HEK293 (cell line): ENCODE measurements around the gene SUSD6.

Experiments
- CTCF ChIA-PET: fragments of 350-600 bp; formaldehyde crosslinking; extraction: SDS; loops from one replicate; lab custom pipeline; 2021; ENCODE audit warnings: antibody characterized with exemption; lab: Yijun Ruan, JAX
- POLR2A ChIA-PET: fragments of 300-600 bp; formaldehyde crosslinking; extraction: SDS; loops from one replicate; lab custom pipeline; 2020; ENCODE audit warnings: antibody characterized with exemption, inconsistent platforms; lab: Yijun Ruan, JAX
- H3K27ac ChIP-seq: fragments of 200-500 bp; sonication (Bioruptor generic); 2 replicates; pipeline ENCODE4 v1.5.1; 2014; ENCODE audit warnings: low read depth, low read length, control low read depth, inconsistent platforms; ENCODE audit errors: extremely low read depth
- H3K36me3 ChIP-seq, 2 experiments: fragments of 200-500 bp in 1 of 2; sonication (Bioruptor generic) in 1 of 2; 1 replicate in 1 of 2; 2 replicates in 1 of 2; pipeline ENCODE4 v1.5.1; 2014 to 2017; ENCODE audit warnings: inconsistent platforms in 2 of 2, low read length in 2 of 2; ENCODE audit not compliant: control insufficient read depth in 2 of 2, insufficient read depth in 1 of 2
- H3K4me1 ChIP-seq: fragments of 200-500 bp; sonication (Bioruptor generic); 2 replicates; pipeline ENCODE4 v1.5.1; 2014; ENCODE audit warnings: mild to moderate bottlenecking, low read length, inconsistent platforms; ENCODE audit not compliant: control insufficient read depth, insufficient read depth
- H3K4me3 ChIP-seq: 2 replicates; pipeline ENCODE4 v1.5.1; 2011; ENCODE audit warnings: low read depth, mild to moderate bottlenecking, control low read depth, low read length, moderate library complexity
- H3K9me3 ChIP-seq: fragments of 200-500 bp; sonication (Bioruptor generic); 2 replicates; pipeline ENCODE4 v1.5.1; 2014; ENCODE audit warnings: low read depth, low read length, inconsistent platforms; ENCODE audit not compliant: control insufficient read depth, insufficient read depth
- EGR2 ChIP-seq: fragments of 450-650 bp; formaldehyde crosslinking; IDR thresholded peaks from 2 replicates; pipeline ENCODE4 v1.5.1; 2016; ENCODE audit warnings: low read depth, missing biosample characterization, missing genetic modification characterization
- GLIS2 ChIP-seq: fragments of 450-650 bp; formaldehyde crosslinking; IDR thresholded peaks from 2 replicates; pipeline ENCODE4 v1.5.1; 2016; ENCODE audit warnings: missing biosample characterization, missing genetic modification characterization
- IKZF3 ChIP-seq: fragments of 450-650 bp; IDR thresholded peaks from 2 replicates; pipeline ENCODE4 v1.5.0; 2018; ENCODE audit warnings: missing biosample characterization, mild to moderate bottlenecking, missing genetic modification characterization, moderate library complexity
- MEIS1 ChIP-seq: sonication (generic); formaldehyde crosslinking; IDR thresholded peaks from 2 replicates; pipeline ENCODE4 v1.8.1; 2022; ENCODE audit warnings: missing genetic modification reagents, mild to moderate bottlenecking, borderline replicate concordance
- MYNN ChIP-seq: fragments of 450-650 bp; formaldehyde crosslinking; IDR thresholded peaks from 2 replicates; pipeline ENCODE4 v1.5.1; 2016; ENCODE audit warnings: missing biosample characterization, missing genetic modification characterization, borderline replicate concordance
- MZF1 ChIP-seq: fragments of 450-650 bp; formaldehyde crosslinking; IDR thresholded peaks from 2 replicates; pipeline ENCODE4 v1.5.1; 2017; ENCODE audit warnings: missing biosample characterization, missing genetic modification characterization, borderline replicate concordance
- OSR2 ChIP-seq: fragments of 450-650 bp; formaldehyde crosslinking; IDR thresholded peaks from 2 replicates; pipeline ENCODE4 v1.5.1; 2016; ENCODE audit warnings: missing biosample characterization, missing genetic modification characterization
- REPIN1 ChIP-seq: fragments of 450-650 bp; formaldehyde crosslinking; IDR thresholded peaks from 2 replicates; pipeline ENCODE4 v1.5.1; 2017; ENCODE audit warnings: missing biosample characterization, missing genetic modification characterization, low read depth
- SCRT2 ChIP-seq: fragments of 450-650 bp; formaldehyde crosslinking; IDR thresholded peaks from 2 replicates; pipeline ENCODE4 v1.5.1; 2016; ENCODE audit warnings: missing biosample characterization, missing genetic modification characterization
- ZBTB20 ChIP-seq: fragments of 450-650 bp; formaldehyde crosslinking; IDR thresholded peaks from 2 replicates; pipeline ENCODE4 v1.5.1; 2016; ENCODE audit warnings: missing biosample characterization, missing genetic modification characterization
- ZFHX2 ChIP-seq: fragments of 450-650 bp; formaldehyde crosslinking; conservative IDR thresholded peaks from 2 replicates; pipeline ENCODE4 v1.5.1; 2016; ENCODE audit warnings: missing biosample characterization, missing genetic modification characterization
- ZIC2 ChIP-seq: fragments of 450-650 bp; formaldehyde crosslinking; IDR thresholded peaks from 2 replicates; pipeline ENCODE4 v1.5.1; 2016; ENCODE audit warnings: missing biosample characterization, missing genetic modification characterization
- ZNF133 ChIP-seq: fragments of 450-650 bp; formaldehyde crosslinking; IDR thresholded peaks from 2 replicates; pipeline ENCODE4 v1.5.1; 2016; ENCODE audit warnings: missing biosample characterization, missing genetic modification characterization
- ZNF155 ChIP-seq: fragments of 450-650 bp; formaldehyde crosslinking; IDR thresholded peaks from 2 replicates; pipeline ENCODE4 v1.5.1; 2016; ENCODE audit warnings: missing biosample characterization, missing genetic modification characterization
- ZNF157 ChIP-seq: fragments of 450-650 bp; formaldehyde crosslinking; IDR thresholded peaks from 2 replicates; pipeline ENCODE4 v1.5.1; 2016; ENCODE audit warnings: missing biosample characterization, missing genetic modification characterization
- ZNF37A ChIP-seq: fragments of 450-650 bp; IDR thresholded peaks from 2 replicates; pipeline ENCODE4 v1.5.1; 2018; ENCODE audit warnings: missing biosample characterization, missing genetic modification characterization
- ZNF473 ChIP-seq: fragments of 450-650 bp; formaldehyde crosslinking; IDR thresholded peaks from 2 replicates; pipeline ENCODE4 v1.5.1; 2017; ENCODE audit warnings: missing biosample characterization, missing genetic modification characterization
- ZNF521 ChIP-seq: fragments of 450-650 bp; formaldehyde crosslinking; IDR thresholded peaks from 2 replicates; pipeline ENCODE4 v1.5.1; 2017; ENCODE audit warnings: missing biosample characterization, mild to moderate bottlenecking, missing genetic modification characterization
- ZNF560 ChIP-seq: fragments of 450-650 bp; formaldehyde crosslinking; IDR thresholded peaks from 2 replicates; pipeline ENCODE4 v1.5.1; 2017; ENCODE audit warnings: missing biosample characterization, missing genetic modification characterization, borderline replicate concordance
- ZNF585B ChIP-seq: fragments of 450-650 bp; formaldehyde crosslinking; IDR thresholded peaks from 2 replicates; pipeline ENCODE4 v1.5.1; 2016; ENCODE audit warnings: missing biosample characterization, missing genetic modification characterization
- ZNF654 ChIP-seq: fragments of 450-650 bp; formaldehyde crosslinking; IDR thresholded peaks from 2 replicates; pipeline ENCODE4 v1.5.1; 2016; ENCODE audit warnings: low read depth, missing biosample characterization, missing genetic modification characterization
- ZNF776 ChIP-seq: fragments of 450-650 bp; formaldehyde crosslinking; IDR thresholded peaks from 2 replicates; pipeline ENCODE4 v1.5.0; 2017; ENCODE audit warnings: missing biosample characterization, missing genetic modification characterization, borderline replicate concordance
- ZNF791 ChIP-seq: fragments of 450-650 bp; formaldehyde crosslinking; IDR thresholded peaks from 2 replicates; pipeline ENCODE4 v1.5.1; 2016; ENCODE audit warnings: missing biosample characterization, missing genetic modification characterization
- TF ChIP-seq, protein P1 (sequence below): fragments of 450-650 bp; formaldehyde crosslinking; IDR thresholded peaks from 2 replicates; pipeline ENCODE4; 2016; ENCODE audit warnings: missing biosample characterization, missing genetic modification characterization
- TF ChIP-seq, protein P2 (sequence below): fragments of 450-650 bp; formaldehyde crosslinking; IDR thresholded peaks from 2 replicates; pipeline ENCODE4 v1.5.1; 2016; ENCODE audit warnings: missing biosample characterization, missing genetic modification characterization
- TF ChIP-seq, protein P3 (sequence below): fragments of 450-650 bp; formaldehyde crosslinking; IDR thresholded peaks from 2 replicates; pipeline ENCODE4 v1.5.1; 2016; ENCODE audit warnings: missing biosample characterization, missing genetic modification characterization
- TF ChIP-seq, protein P4 (sequence below): fragments of 450-650 bp; formaldehyde crosslinking; IDR thresholded peaks from 2 replicates; pipeline ENCODE4 v1.5.1; 2016; ENCODE audit warnings: missing biosample characterization, missing genetic modification characterization
- TF ChIP-seq, protein P5 (sequence below): fragments of 450-650 bp; formaldehyde crosslinking; IDR thresholded peaks from 2 replicates; pipeline ENCODE4 v1.5.1; 2016; ENCODE audit warnings: missing biosample characterization, missing genetic modification characterization

Gene SUSD6

DNA sequence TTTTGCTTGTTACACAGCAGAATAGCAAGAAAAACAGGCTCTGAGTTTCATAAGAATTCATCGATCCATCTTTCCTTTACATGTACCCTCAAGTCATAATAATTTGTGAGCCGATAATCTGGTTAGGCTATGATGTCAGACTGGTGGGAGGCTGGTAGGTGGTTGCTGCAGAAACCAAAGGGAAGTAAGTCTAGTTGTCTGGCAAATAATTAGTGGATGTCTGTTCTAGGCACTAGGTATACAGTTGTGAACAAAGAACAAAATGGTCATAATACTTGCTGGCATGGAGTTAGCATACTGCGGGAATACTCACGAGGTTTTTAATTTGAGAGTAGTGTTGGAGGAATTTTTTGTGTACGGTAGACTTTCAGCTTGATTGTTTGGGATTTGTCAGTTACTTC, 8.8 kb downstream of the SUSD6 start:
- ChIA-PET CTCF (interaction anchor here (0.7 kb wide), 1 partner anchor 35 kb away, joined by 3 read pairs; no protein-coding TSS in a partner anchor), POLR2A (no interaction called here)
- Histone ChIP-seq H3K36me3 (no peaks in the 10 kb centered on the region), H3K9me3 (no peaks in the 10 kb centered on the region), H3K4me1 (peaks cover 15% of the 10 kb centered on the region), H3K4me3 (no peak overlapping the region), H3K27ac (no peak overlapping the region)
- TF ChIP-seq REPIN1 (tag by site-specific recombination) (no peak), ZNF155 (tag by site-specific recombination) (no peak), ZNF776 (tag by site-specific recombination) (no peak), OSR2 (tag by site-specific recombination) (no peak), EGR2 (tag by site-specific recombination) (peak; percentile 36; the same call in 1 of the 2 replicates), MZF1 (tag by site-specific recombination) (no peak), MEIS1 (no peak), MYNN (no peak), GLIS2 (no peak), ZNF585B (tag by site-specific recombination) (no peak), ZBTB20 (tag by site-specific recombination) (no peak), ZNF133 (tag by site-specific recombination) (no peak), ZFHX2 (tag by site-specific recombination) (peak; percentile 59), ZNF791 (tag by site-specific recombination) (no peak)
- TF ChIP-seq, protein P1, sequence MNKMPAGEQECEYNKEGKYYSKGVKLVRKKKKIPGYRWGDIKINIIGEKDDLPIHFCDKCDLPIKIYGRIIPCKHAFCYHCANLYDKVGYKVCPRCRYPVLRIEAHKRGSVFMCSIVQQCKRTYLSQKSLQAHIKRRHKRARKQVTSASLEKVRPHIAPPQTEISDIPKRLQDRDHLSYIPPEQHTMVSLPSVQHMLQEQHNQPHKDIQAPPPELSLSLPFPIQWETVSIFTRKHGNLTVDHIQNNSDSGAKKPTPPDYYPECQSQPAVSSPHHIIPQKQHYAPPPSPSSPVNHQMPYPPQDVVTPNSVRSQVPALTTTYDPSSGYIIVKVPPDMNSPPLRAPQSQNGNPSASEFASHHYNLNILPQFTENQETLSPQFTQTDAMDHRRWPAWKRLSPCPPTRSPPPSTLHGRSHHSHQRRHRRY (tag by site-specific recombination), result no peak
- TF ChIP-seq, protein P2, sequence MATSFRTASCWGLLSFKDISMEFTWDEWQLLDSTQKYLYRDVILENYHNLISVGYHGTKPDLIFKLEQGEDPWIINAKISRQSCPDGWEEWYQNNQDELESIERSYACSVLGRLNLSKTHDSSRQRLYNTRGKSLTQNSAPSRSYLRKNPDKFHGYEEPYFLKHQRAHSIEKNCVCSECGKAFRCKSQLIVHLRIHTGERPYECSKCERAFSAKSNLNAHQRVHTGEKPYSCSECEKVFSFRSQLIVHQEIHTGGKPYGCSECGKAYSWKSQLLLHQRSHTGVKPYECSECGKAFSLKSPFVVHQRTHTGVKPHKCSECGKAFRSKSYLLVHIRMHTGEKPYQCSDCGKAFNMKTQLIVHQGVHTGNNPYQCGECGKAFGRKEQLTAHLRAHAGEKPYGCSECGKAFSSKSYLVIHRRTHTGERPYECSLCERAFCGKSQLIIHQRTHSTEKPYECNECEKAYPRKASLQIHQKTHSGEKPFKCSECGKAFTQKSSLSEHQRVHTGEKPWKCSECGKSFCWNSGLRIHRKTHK (tag by site-specific recombination), result no peak

DNA sequence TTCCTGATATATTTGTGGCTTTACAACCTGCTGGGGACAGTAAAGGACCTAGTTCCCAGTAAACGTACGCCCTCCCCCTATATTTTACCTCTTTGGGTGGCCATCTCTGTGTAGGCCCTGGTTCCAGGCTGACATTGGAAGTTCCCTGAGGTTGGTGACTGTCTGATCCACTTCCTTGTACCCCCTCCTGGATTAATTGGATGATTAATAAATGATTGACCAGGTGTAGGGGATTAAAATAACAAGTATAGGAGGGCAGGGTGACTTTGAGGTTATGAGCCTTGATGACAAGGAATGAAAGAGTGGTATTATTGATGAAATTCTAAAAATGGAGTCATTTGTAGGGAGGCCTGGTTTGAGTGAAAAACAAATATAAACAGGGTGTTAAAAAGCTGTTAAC, 9.6 kb downstream of the SUSD6 start:
- peaks cover 9% of the 10 kb centered on the region for H3K4me1 ChIP-seq
- ChIA-PET CTCF (no interaction called here), POLR2A (no interaction called here)
- TF ChIP-seq IKZF3 (tag by site-specific recombination) (no peak), ZNF473 (tag by site-specific recombination) (no peak), ZNF521 (no peak), REPIN1 (tag by site-specific recombination) (no peak)
- H3K36me3 ChIP-seq, result no peaks in the 10 kb centered on the region
- no peak overlapping the region for H3K4me3 ChIP-seq
- no peak overlapping the region for H3K27ac ChIP-seq
- H3K9me3 ChIP-seq, result no peaks in the 10 kb centered on the region

DNA sequence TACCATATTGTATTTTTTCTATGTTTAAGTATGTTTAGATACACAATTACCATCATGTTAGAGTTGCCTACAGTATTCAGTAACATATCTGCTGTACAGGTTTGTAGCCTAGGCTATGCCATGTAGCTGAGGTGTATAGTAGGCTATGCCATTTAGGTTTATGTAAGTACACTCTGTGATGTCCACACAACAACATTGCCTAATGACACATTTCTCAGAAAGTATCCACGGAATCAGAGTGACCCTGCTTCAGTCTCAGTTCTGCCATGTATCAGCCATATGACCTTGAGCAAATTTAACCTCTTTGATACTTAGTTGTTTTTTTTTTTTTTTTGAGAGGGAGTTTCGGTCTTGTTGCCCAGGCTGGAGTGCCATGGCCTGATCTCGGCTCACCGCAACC, 12.7 kb downstream of the SUSD6 start:
- H3K27ac ChIP-seq, result no peak overlapping the region
- peaks cover 1% of the 10 kb centered on the region; the same call in 1 of the 2 replicates for H3K4me1 ChIP-seq
- no peak overlapping the region for H3K4me3 ChIP-seq
- no peaks in the 10 kb centered on the region for H3K9me3 ChIP-seq
- TF ChIP-seq ZNF560 (tag by site-specific recombination), result no peak
- no peak for TF ChIP-seq ZNF473 (tag by site-specific recombination)
- TF ChIP-seq ZNF37A (tag by site-specific recombination), result no peak
- no peak for TF ChIP-seq ZNF157 (tag by site-specific recombination)
- TF ChIP-seq, protein P3, sequence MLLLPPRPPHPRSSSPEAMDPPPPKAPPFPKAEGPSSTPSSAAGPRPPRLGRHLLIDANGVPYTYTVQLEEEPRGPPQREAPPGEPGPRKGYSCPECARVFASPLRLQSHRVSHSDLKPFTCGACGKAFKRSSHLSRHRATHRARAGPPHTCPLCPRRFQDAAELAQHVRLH (tag by site-specific recombination), result no peak
- TF ChIP-seq ZIC2 (tag by site-specific recombination), result no peak
- TF ChIP-seq, protein P4, sequence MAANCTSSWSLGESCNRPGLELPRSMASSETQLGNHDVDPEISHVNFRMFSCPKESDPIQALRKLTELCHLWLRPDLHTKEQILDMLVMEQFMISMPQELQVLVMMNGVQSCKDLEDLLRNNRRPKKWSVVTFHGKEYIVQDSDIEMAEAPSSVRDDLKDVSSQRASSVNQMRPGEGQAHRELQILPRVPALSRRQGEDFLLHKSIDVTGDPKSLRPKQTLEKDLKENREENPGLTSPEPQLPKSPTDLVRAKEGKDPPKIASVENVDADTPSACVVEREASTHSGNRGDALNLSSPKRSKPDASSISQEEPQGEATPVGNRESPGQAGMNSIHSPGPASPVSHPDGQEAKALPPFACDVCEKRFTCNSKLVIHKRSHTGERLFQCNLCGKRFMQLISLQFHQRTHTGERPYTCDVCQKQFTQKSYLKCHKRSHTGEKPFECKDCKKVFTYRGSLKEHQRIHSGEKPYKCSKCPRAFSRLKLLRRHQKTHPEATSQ (tag by site-specific recombination), result no peak
- TF ChIP-seq SCRT2, result no peak
- TF ChIP-seq, protein P5, sequence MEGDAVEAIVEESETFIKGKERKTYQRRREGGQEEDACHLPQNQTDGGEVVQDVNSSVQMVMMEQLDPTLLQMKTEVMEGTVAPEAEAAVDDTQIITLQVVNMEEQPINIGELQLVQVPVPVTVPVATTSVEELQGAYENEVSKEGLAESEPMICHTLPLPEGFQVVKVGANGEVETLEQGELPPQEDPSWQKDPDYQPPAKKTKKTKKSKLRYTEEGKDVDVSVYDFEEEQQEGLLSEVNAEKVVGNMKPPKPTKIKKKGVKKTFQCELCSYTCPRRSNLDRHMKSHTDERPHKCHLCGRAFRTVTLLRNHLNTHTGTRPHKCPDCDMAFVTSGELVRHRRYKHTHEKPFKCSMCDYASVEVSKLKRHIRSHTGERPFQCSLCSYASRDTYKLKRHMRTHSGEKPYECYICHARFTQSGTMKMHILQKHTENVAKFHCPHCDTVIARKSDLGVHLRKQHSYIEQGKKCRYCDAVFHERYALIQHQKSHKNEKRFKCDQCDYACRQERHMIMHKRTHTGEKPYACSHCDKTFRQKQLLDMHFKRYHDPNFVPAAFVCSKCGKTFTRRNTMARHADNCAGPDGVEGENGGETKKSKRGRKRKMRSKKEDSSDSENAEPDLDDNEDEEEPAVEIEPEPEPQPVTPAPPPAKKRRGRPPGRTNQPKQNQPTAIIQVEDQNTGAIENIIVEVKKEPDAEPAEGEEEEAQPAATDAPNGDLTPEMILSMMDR (tag by site-specific recombination), result no peak
- TF ChIP-seq ZNF654 (tag by site-specific recombination), result no peak
- no peaks in the 10 kb centered on the region for H3K36me3 ChIP-seq
- CTCF ChIA-PET, result interaction anchor here (0.6 to 1.3 kb wide), 3 partner anchors 9 to 50 kb away, joined by 3 to 6 read pairs (median 3); partner anchors contain the start of gene CCDC177
- POLR2A ChIA-PET, result interaction anchor here (0.7 kb wide), 1 partner anchor 70 kb away, joined by 4 read pairs; no protein-coding TSS in a partner anchor
